DND-41 (cell line): Measurements from ENCODE around the gene FBN1.

Experiments used
- EZH2 ChIP-seq: IDR thresholded peaks from 3 replicates; pipeline ENCODE4 v1.6.1; 2012; ENCODE audit warnings: borderline replicate concordance, low read depth, mild to moderate bottlenecking, moderate library complexity, low read length, inconsistent platforms; ENCODE audit not compliant: severe bottlenecking
- TF ChIP-seq, protein P1 (sequence below): IDR thresholded peaks from 2 replicates; pipeline ENCODE4 v1.5.1; 2012; ENCODE audit warnings: borderline replicate concordance, low read length, moderate library complexity, mild to moderate bottlenecking; ENCODE audit not compliant: poor library complexity, severe bottlenecking; ENCODE audit errors: extremely low read depth

DNA sequence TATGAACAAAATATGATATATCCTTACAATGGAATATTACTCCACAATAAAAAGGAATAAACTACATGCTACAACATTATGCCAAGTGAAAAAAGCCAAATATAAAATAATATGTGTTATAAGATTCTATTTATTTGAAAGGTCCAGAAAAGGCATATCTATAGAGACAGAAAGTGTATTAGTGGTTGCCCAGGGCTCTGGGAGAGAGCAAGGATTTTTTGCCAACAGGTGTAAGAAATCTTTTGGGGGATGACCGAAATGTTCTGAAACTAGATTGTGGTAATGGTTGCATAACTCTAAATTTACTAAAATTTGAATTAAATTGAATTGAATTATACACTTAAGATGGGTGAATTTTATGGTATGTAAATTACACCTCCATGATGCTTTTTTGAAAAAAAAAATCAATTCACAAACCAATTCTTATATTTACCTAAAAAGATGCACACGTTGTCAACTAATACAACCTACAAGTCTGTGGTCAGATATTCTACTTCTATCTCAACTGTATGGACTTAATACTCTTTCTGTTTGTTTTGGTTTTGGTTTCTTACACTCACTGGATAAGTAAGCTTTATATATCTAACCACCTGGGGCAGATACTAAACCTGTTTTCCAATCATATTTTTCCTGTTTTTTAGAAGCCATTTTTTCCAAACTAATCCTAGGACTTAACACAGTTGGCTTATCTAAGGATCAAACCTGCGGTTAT is 75.8 kb downstream of the FBN1 start:
- TF ChIP-seq, protein P1, sequence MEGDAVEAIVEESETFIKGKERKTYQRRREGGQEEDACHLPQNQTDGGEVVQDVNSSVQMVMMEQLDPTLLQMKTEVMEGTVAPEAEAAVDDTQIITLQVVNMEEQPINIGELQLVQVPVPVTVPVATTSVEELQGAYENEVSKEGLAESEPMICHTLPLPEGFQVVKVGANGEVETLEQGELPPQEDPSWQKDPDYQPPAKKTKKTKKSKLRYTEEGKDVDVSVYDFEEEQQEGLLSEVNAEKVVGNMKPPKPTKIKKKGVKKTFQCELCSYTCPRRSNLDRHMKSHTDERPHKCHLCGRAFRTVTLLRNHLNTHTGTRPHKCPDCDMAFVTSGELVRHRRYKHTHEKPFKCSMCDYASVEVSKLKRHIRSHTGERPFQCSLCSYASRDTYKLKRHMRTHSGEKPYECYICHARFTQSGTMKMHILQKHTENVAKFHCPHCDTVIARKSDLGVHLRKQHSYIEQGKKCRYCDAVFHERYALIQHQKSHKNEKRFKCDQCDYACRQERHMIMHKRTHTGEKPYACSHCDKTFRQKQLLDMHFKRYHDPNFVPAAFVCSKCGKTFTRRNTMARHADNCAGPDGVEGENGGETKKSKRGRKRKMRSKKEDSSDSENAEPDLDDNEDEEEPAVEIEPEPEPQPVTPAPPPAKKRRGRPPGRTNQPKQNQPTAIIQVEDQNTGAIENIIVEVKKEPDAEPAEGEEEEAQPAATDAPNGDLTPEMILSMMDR, result no peak
- TF ChIP-seq EZH2, result no peak
